ENCODE results near the gene SPDYC. TPM values are rescaled to one million over a fixed set of nuclear protein-coding genes. Genes with fewer than 3 reads are reported as not detected.

Gene SPDYC
- total and polyA plus RNA-seq, 4 donors, result not detected

- H3K4me3 ChIP-seq (ENCODE audit: low read length in 2 of 2), result no peak overlapping the region
- H3K4me1 ChIP-seq (ENCODE audit: control insufficient read depth in 1 of 2, insufficient read depth in 2 of 2, low read length in 2 of 2), result no peaks in the 10 kb centered on the region
- no peaks in the 10 kb centered on the region for H3K27me3 ChIP-seq (ENCODE audit: control insufficient read depth in 1 of 2, insufficient read depth in 2 of 2, low read length in 1 of 2)
- ATAC-seq (ENCODE audit: low FRiP score), result no peak
- intact Hi-C loops (cut with DNase I), result no loop called here
- H3K27ac ChIP-seq (ENCODE audit: low read depth in 1 of 2, low read length in 2 of 2), result no peak overlapping the region
- no peaks in the 10 kb centered on the region for H3K9me3 ChIP-seq (ENCODE audit: control insufficient read depth, low read length)
- 80 to 83% methylated on average over 3 of the region's 3 CpGs for WGBS, 2 donors
- H3K36me3 ChIP-seq (ENCODE audit: control insufficient read depth in 1 of 2, insufficient read depth in 2 of 2, low read length in 1 of 2), result no peaks in the 10 kb centered on the region
- DNase-seq, result no peak
These were observed 12.7 kb upstream of the SPDYC start for GRCh38 chr11:65157336-65157735.

- Histone ChIP-seq H3K4me1 (ENCODE audit: control insufficient read depth in 1 of 2, insufficient read depth in 2 of 2, low read length in 2 of 2) (no peaks in the 10 kb centered on the region), H3K9me3 (ENCODE audit: control insufficient read depth, low read length) (no peaks in the 10 kb centered on the region), H3K36me3 (ENCODE audit: control insufficient read depth in 1 of 2, insufficient read depth in 2 of 2, low read length in 1 of 2) (no peaks in the 10 kb centered on the region), H3K27ac (ENCODE audit: low read depth in 1 of 2, low read length in 2 of 2) (no peak overlapping the region), H3K4me3 (ENCODE audit: low read length in 2 of 2) (no peak overlapping the region), H3K27me3 (ENCODE audit: control insufficient read depth in 1 of 2, insufficient read depth in 2 of 2, low read length in 1 of 2) (no peaks in the 10 kb centered on the region)
- WGBS, 2 donors, result 76 to 77% methylated on average over 5 of the region's 5 CpGs
- no peak for ATAC-seq (ENCODE audit: low FRiP score)
- intact Hi-C loops (cut with DNase I), result no loop called here
- no peak for DNase-seq
These were observed 11.0 kb upstream of the SPDYC start for GRCh38 chr11:65159012-65159411.

DNA sequence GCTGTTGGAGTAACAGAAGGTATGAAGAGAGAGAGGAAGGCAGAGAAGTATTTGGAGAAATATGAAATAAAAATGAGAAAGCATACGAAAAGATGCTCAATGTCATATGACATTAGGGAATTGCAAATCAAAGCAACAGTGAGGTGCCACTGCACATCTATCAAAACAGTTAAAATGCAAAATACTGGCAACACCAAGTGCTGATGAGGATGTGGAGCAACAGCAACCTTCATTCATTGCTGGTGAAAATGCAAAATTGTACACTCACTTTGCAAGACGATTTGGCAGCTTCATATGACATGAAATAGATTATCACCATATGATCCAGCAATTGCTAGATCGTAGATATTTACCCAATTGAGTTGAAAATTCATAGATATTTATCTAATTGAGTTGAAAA lies 9.4 kb upstream of the SPDYC start:
- intact Hi-C loops (cut with DNase I), result no loop called here
- no peaks in the 10 kb centered on the region for H3K27me3 ChIP-seq (ENCODE audit: control insufficient read depth in 1 of 2, insufficient read depth in 2 of 2, low read length in 1 of 2)
- DNase-seq, result no peak
- ATAC-seq (ENCODE audit: low FRiP score), result no peak
- 71 to 74% methylated on average over 3 of the region's 3 CpGs for WGBS, 2 donors
- H3K9me3 ChIP-seq (ENCODE audit: control insufficient read depth, low read length), result no peaks in the 10 kb centered on the region
- no peaks in the 10 kb centered on the region for H3K4me1 ChIP-seq (ENCODE audit: control insufficient read depth in 1 of 2, insufficient read depth in 2 of 2, low read length in 2 of 2)
- no peak overlapping the region for H3K27ac ChIP-seq (ENCODE audit: low read depth in 1 of 2, low read length in 2 of 2)
- no peak overlapping the region for H3K4me3 ChIP-seq (ENCODE audit: low read length in 2 of 2)
- no peaks in the 10 kb centered on the region for H3K36me3 ChIP-seq (ENCODE audit: control insufficient read depth in 1 of 2, insufficient read depth in 2 of 2, low read length in 1 of 2)

DNA sequence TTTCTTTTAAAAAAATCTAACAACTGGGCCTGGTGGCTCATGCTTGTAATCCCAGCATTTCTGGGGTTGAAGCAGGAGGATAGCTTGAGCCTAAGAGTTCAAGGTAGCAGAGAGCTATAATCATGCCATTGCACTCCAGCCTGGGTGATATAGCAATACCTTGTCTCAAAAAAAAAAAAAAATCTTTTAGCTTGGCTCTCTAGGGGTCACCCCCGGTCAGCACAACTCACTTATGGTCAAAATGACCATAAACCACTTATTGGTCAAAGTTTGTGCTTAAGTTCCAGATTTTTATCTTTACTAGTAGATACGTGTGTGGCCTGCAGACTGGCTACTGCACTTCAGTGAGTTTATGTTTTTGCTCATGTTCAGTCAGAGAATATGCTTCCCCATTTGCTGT lies 6.3 kb upstream of the SPDYC start:
- H3K9me3 ChIP-seq (ENCODE audit: control insufficient read depth, low read length), result no peaks in the 10 kb centered on the region
- intact Hi-C loops (cut with DNase I), result no loop called here
- WGBS, 2 donors, result 72 to 90% methylated on average over 2 of the region's 2 CpGs
- no peaks in the 10 kb centered on the region for H3K27me3 ChIP-seq (ENCODE audit: control insufficient read depth in 1 of 2, insufficient read depth in 2 of 2, low read length in 1 of 2)
- no peak overlapping the region for H3K4me3 ChIP-seq (ENCODE audit: low read length in 2 of 2)
- ATAC-seq (ENCODE audit: low FRiP score) (no peak), DNase-seq (no peak)
- H3K27ac ChIP-seq (ENCODE audit: low read depth in 1 of 2, low read length in 2 of 2), result no peak overlapping the region
- no peaks in the 10 kb centered on the region for H3K36me3 ChIP-seq (ENCODE audit: control insufficient read depth in 1 of 2, insufficient read depth in 2 of 2, low read length in 1 of 2)
- H3K4me1 ChIP-seq (ENCODE audit: control insufficient read depth in 1 of 2, insufficient read depth in 2 of 2, low read length in 2 of 2), result no peaks in the 10 kb centered on the region

DNA sequence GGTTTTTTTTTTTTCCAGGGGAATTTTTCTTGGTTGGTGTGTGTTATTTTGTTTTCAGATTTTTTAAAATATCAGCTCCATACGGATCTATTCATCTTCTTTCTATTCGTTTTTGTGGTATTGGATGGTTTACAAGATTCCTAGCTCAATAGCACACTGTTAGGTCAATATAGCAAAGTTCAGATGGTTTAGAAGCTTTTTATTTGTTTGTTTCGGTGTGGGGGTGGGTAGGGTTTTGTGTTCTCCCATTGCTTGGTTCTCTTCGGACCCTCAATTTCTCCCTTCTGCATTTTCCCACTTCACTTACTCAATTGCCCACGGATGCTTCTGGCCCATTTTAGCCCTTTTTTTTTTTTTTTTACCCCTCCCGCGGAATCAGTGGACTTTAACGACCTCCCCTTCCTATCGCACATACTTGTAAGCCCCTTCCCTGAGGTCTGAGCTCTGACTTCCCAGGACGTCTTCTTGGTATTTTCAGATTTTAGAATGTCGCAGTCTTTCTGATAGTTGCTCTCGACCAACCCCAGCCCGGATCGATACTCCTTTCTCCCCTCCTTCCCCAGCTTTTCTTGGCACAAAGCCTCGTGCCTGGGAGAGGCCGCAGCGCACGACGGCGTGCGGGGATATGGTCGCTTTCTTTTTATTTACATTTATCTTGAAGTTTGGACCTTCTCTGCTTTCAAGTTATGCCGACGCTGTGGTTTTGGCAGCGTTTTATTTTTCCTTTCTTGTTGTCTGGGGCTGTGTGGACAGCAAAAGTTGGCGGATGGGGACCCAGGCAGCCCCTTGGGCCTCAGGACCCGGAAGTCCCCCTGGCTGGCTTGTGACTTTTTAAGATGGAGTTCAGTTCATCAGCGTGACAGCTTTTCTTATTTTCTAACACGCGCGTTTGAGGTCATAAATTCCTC lies 4.4 kb upstream of the SPDYC start:
- Histone ChIP-seq H3K36me3 (ENCODE audit: control insufficient read depth in 1 of 2, insufficient read depth in 2 of 2, low read length in 1 of 2) (no peaks in the 10 kb centered on the region), H3K4me3 (ENCODE audit: low read length in 2 of 2) (no peak overlapping the region), H3K9me3 (ENCODE audit: control insufficient read depth, low read length) (no peaks in the 10 kb centered on the region), H3K27ac (ENCODE audit: low read depth in 1 of 2, low read length in 2 of 2) (no peak overlapping the region), H3K4me1 (ENCODE audit: control insufficient read depth in 1 of 2, insufficient read depth in 2 of 2, low read length in 2 of 2) (no peaks in the 10 kb centered on the region), H3K27me3 (ENCODE audit: control insufficient read depth in 1 of 2, insufficient read depth in 2 of 2, low read length in 1 of 2) (no peaks in the 10 kb centered on the region)
- intact Hi-C loops (cut with DNase I), result no loop called here
- ATAC-seq (ENCODE audit: low FRiP score) (peak; percentile 11), DNase-seq (peak in 1 of 2 donors; percentile 31)
- WGBS, 2 donors, result 32 to 43% methylated on average over 31 of the region's 31 CpGs

DNA sequence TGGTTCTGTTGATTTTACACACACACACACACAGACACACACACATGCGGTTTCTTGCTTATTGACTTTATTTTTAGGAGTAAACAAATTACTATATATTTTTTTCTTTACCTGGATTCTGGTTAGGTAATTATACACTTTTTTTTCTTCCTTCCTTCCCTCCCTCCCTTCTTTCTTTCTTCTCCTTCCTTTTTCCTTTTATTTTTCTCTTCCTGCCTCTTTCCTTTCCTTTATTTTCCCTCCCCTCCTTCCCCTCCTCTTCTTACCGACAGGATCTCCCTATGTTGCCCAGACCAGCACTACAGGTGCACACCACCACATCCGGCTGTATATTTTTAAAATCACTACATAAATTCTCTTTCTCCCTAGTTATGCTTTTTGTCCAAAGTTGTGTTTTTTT lies 3.1 kb upstream of the SPDYC start:
- H3K4me1 ChIP-seq (ENCODE audit: control insufficient read depth in 1 of 2, insufficient read depth in 2 of 2, low read length in 2 of 2), result no peaks in the 10 kb centered on the region
- no peaks in the 10 kb centered on the region for H3K36me3 ChIP-seq (ENCODE audit: control insufficient read depth in 1 of 2, insufficient read depth in 2 of 2, low read length in 1 of 2)
- no peak for DNase-seq
- 86 to 92% methylated on average over 3 of the region's 3 CpGs for WGBS, 2 donors
- H3K27me3 ChIP-seq (ENCODE audit: control insufficient read depth in 1 of 2, insufficient read depth in 2 of 2, low read length in 1 of 2), result no peaks in the 10 kb centered on the region
- no peaks in the 10 kb centered on the region for H3K9me3 ChIP-seq (ENCODE audit: control insufficient read depth, low read length)
- H3K4me3 ChIP-seq (ENCODE audit: low read length in 2 of 2), result no peak overlapping the region
- no peak overlapping the region for H3K27ac ChIP-seq (ENCODE audit: low read depth in 1 of 2, low read length in 2 of 2)
- ATAC-seq (ENCODE audit: low FRiP score), result no peak
- intact Hi-C loops (cut with DNase I), result no loop called here

DNA sequence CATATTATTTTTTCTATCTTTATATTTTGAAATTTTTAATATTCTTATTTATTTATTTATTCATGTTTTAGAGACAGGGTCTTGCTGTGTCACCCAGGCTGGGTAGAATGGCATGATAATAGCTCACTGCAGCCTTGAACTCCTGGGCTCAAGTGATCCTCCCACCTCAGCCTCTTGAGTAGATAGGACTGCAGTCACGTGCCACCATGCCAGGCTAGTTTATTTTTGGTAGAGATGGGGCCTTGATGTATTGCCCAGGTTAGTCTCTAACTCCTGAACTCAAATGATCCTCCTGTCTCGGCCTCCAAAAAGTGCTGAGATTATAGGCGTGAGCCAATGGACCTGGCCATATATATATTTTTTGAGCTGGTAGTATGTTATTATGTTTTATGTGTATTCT lies 2.4 kb upstream of the SPDYC start:
- no peaks in the 10 kb centered on the region for H3K36me3 ChIP-seq (ENCODE audit: control insufficient read depth in 1 of 2, insufficient read depth in 2 of 2, low read length in 1 of 2)
- no peak overlapping the region for H3K27ac ChIP-seq (ENCODE audit: low read depth in 1 of 2, low read length in 2 of 2)
- DNase-seq (no peak), ATAC-seq (ENCODE audit: low FRiP score) (no peak)
- H3K27me3 ChIP-seq (ENCODE audit: control insufficient read depth in 1 of 2, insufficient read depth in 2 of 2, low read length in 1 of 2), result no peaks in the 10 kb centered on the region
- no peaks in the 10 kb centered on the region for H3K9me3 ChIP-seq (ENCODE audit: control insufficient read depth, low read length)
- intact Hi-C loops (cut with DNase I), result no loop called here
- no peak overlapping the region for H3K4me3 ChIP-seq (ENCODE audit: low read length in 2 of 2)
- 88 to 93% methylated on average over 3 of the region's 3 CpGs for WGBS, 2 donors
- H3K4me1 ChIP-seq (ENCODE audit: control insufficient read depth in 1 of 2, insufficient read depth in 2 of 2, low read length in 2 of 2), result no peaks in the 10 kb centered on the region

- no peak for ATAC-seq (ENCODE audit: low FRiP score)
- intact Hi-C loops (cut with DNase I), result no loop called here
- DNase-seq, result no peak
- WGBS, 2 donors, result 80 to 81% methylated on average over 11 of the region's 11 CpGs
- no peaks in the 10 kb centered on the region for H3K9me3 ChIP-seq (ENCODE audit: control insufficient read depth, low read length)
- H3K4me1 ChIP-seq (ENCODE audit: control insufficient read depth in 1 of 2, insufficient read depth in 2 of 2, low read length in 2 of 2), result no peaks in the 10 kb centered on the region
- H3K36me3 ChIP-seq (ENCODE audit: control insufficient read depth in 1 of 2, insufficient read depth in 2 of 2, low read length in 1 of 2), result no peaks in the 10 kb centered on the region
- H3K4me3 ChIP-seq (ENCODE audit: low read length in 2 of 2), result no peak overlapping the region
- H3K27me3 ChIP-seq (ENCODE audit: control insufficient read depth in 1 of 2, insufficient read depth in 2 of 2, low read length in 1 of 2), result no peaks in the 10 kb centered on the region
- no peak overlapping the region for H3K27ac ChIP-seq (ENCODE audit: low read depth in 1 of 2, low read length in 2 of 2)
These were observed 830 bp upstream of the SPDYC start for GRCh38 chr11:65169164-65169641.

GRCh38 chr11:65172600-65172999 lies 2.6 kb downstream of the SPDYC start:
- no peak for ATAC-seq (ENCODE audit: low FRiP score)
- intact Hi-C loops (cut with DNase I), result no loop called here

More at GRCh38 chr11:65172600-65172999, 2.6 kb downstream of the SPDYC start:
- H3K9me3 ChIP-seq (ENCODE audit: control insufficient read depth, low read length), result no peaks in the 10 kb centered on the region
- no peak overlapping the region for H3K4me3 ChIP-seq (ENCODE audit: low read length in 2 of 2)
- 83% methylated on average over 10 of the region's 10 CpGs for WGBS, 2 donors
- H3K36me3 ChIP-seq (ENCODE audit: control insufficient read depth in 1 of 2, insufficient read depth in 2 of 2, low read length in 1 of 2), result no peaks in the 10 kb centered on the region
- H3K4me1 ChIP-seq (ENCODE audit: control insufficient read depth in 1 of 2, insufficient read depth in 2 of 2, low read length in 2 of 2), result no peaks in the 10 kb centered on the region
- H3K27me3 ChIP-seq (ENCODE audit: control insufficient read depth in 1 of 2, insufficient read depth in 2 of 2, low read length in 1 of 2), result no peaks in the 10 kb centered on the region
- DNase-seq, result no peak
- no peak overlapping the region for H3K27ac ChIP-seq (ENCODE audit: low read depth in 1 of 2, low read length in 2 of 2)
